Glutamatergic neuron (in vitro differentiated cells): Measurements from ENCODE around the gene DHRS3. TPM values are rescaled to one million over a fixed set of nuclear protein-coding genes. Genes with fewer than 3 reads are reported as not detected.
A peak's percentile ranks its signal among the peaks of the same experiment; 100 is the strongest.
"Not testable (repeated sequence)": the region's sequence is repeated elsewhere in the genome, so short reads cannot be mapped to it uniquely, and the experiment has no call there.

Experiments used
- DNase-seq: peaks from one replicate; pipeline ENCODE4 v3.0.0; 2022
- H3K27ac Mint-ChIP-seq: one replicate; pipeline ENCODE4 v1.8.0; 2020; ENCODE audit warnings: mild to moderate bottlenecking, mixed read lengths, inconsistent platforms; ENCODE audit not compliant: unreplicated experiment
- H3K27me3 Mint-ChIP-seq: one replicate; pipeline ENCODE4 v1.8.0; 2020; ENCODE audit warnings: mild to moderate bottlenecking, moderate library complexity, mixed read lengths, inconsistent platforms; ENCODE audit not compliant: unreplicated experiment
- H3K36me3 Mint-ChIP-seq: one replicate; pipeline ENCODE4 v1.8.0; 2020; ENCODE audit warnings: mild to moderate bottlenecking, mixed read lengths, inconsistent platforms; ENCODE audit not compliant: unreplicated experiment
- H3K4me1 Mint-ChIP-seq: one replicate; pipeline ENCODE4 v1.8.0; 2020; ENCODE audit warnings: mild to moderate bottlenecking, low read depth, mixed read lengths, inconsistent platforms; ENCODE audit not compliant: unreplicated experiment
- H3K4me3 Mint-ChIP-seq: one replicate; pipeline ENCODE4 v1.8.0; 2020; ENCODE audit warnings: mild to moderate bottlenecking, mixed read lengths, inconsistent platforms; ENCODE audit not compliant: unreplicated experiment
- H3K9me3 Mint-ChIP-seq: one replicate; pipeline ENCODE4 v1.8.0; 2020; ENCODE audit warnings: mild to moderate bottlenecking, moderate library complexity, mixed read lengths, inconsistent platforms; ENCODE audit not compliant: unreplicated experiment
- CTCF ChIP-seq: fragments of 200-600 bp; sonication (generic); IDR thresholded peaks from one replicate; pipeline ENCODE4 v1.5.0; 2021; ENCODE audit not compliant: partially characterized antibody, unreplicated experiment
- total RNA-seq: library from RNA; stranded (reverse); fragmentation: NEBNext Ultra II Directional; extraction: Animal tissue kit (Norgen Biotek cat#: 25700); gene quantifications from one replicate; pipeline ENCODE4 v1.2.1, GENCODE V29; 2021; ENCODE audit not compliant: unreplicated experiment

DHRS3 gene
- total RNA-seq, 1 donor from 2014 or later, result not detected

GRCh38 chr1:12541274-12542137 lies 76.5 kb downstream of the DHRS3 start:
- DNase-seq, result no peak
- Mint-ChIP-seq H3K36me3 (no peaks in the 10 kb centered on the region), H3K27ac (peak overlapping the region; percentile 1), H3K4me3 (no peak overlapping the region), H3K4me1 (peaks cover 11% of the 10 kb centered on the region), H3K27me3 (peaks cover 2% of the 10 kb centered on the region), H3K9me3 (peaks cover 2% of the 10 kb centered on the region)
- no peak for TF ChIP-seq CTCF

GRCh38 chr1:12540580-12541273 lies 77.3 kb downstream of the DHRS3 start:
- no peak for DNase-seq
- TF ChIP-seq CTCF, result no peak
- Mint-ChIP-seq H3K9me3 (peaks cover 2% of the 10 kb centered on the region), H3K36me3 (no peaks in the 10 kb centered on the region), H3K4me3 (no peak overlapping the region), H3K27ac (no peak overlapping the region), H3K27me3 (peaks cover 2% of the 10 kb centered on the region), H3K4me1 (peaks cover 11% of the 10 kb centered on the region)

- no peak overlapping the region for H3K27ac Mint-ChIP-seq
Measured at GRCh38 chr1:12539705-12540579, 78.1 kb downstream of the DHRS3 start.

GRCh38 chr1:12539320-12539704 lies 78.7 kb downstream of the DHRS3 start:
- H3K9me3 Mint-ChIP-seq, result peaks cover 2% of the 10 kb centered on the region
- peaks cover 11% of the 10 kb centered on the region for H3K4me1 Mint-ChIP-seq
- peaks cover 2% of the 10 kb centered on the region for H3K27me3 Mint-ChIP-seq
- H3K36me3 Mint-ChIP-seq, result peaks cover 4% of the 10 kb centered on the region
- no peak for TF ChIP-seq CTCF
- no peak overlapping the region for H3K4me3 Mint-ChIP-seq
- no peak for DNase-seq
- no peak overlapping the region for H3K27ac Mint-ChIP-seq

More at GRCh38 chr1:12539705-12540579, 78.1 kb downstream of the DHRS3 start:
- no peak overlapping the region for H3K4me3 Mint-ChIP-seq
- no peak for TF ChIP-seq CTCF
- H3K27me3 Mint-ChIP-seq, result peaks cover 2% of the 10 kb centered on the region
- peaks cover 4% of the 10 kb centered on the region for H3K36me3 Mint-ChIP-seq
- peaks cover 2% of the 10 kb centered on the region for H3K9me3 Mint-ChIP-seq
- H3K4me1 Mint-ChIP-seq, result peaks cover 11% of the 10 kb centered on the region
- DNase-seq, result no peak

- not testable (repeated sequence) for H3K27me3 Mint-ChIP-seq, DNase-seq, H3K4me3 Mint-ChIP-seq, H3K27ac Mint-ChIP-seq, H3K9me3 Mint-ChIP-seq, H3K36me3 Mint-ChIP-seq
- H3K4me1 Mint-ChIP-seq, result peaks cover 11% of the 10 kb centered on the region
Measured at GRCh38 chr1:12538536-12538935, 79.5 kb downstream of the DHRS3 start.
